HepG2 (cell line): ENCODE results near the gene LIM2. TPM values are rescaled to one million over a fixed set of nuclear protein-coding genes. Genes with fewer than 3 reads are reported as not detected.
A peak's percentile ranks its signal among the peaks of the same experiment; 100 is the strongest.

Experiments
- CEBPZ ChIP-seq: IDR thresholded peaks from 2 replicates; pipeline ENCODE4 v1.6.1; 2012; ENCODE audit warnings: low read length, improper control_type of control experiment
- DDIT3 ChIP-seq: sonication (generic); formaldehyde crosslinking; IDR thresholded peaks from 2 replicates; pipeline ENCODE4 v1.4.0; 2020; ENCODE audit warnings: mild to moderate bottlenecking, missing genetic modification reagents
- HNF1B ChIP-seq: sonication (generic); formaldehyde crosslinking; IDR thresholded peaks from 2 replicates; pipeline ENCODE4 v1.5.1; 2020; ENCODE audit warnings: mild to moderate bottlenecking, moderate library complexity, missing genetic modification reagents
- MED13 ChIP-seq: sonication (generic); formaldehyde crosslinking; IDR thresholded peaks from 2 replicates; pipeline ENCODE4 v1.5.0; 2020; ENCODE audit warnings: missing genetic modification reagents
- NR3C1 ChIP-seq: sonication (generic); formaldehyde crosslinking; IDR thresholded peaks from 2 replicates; pipeline ENCODE4 v1.4.0; 2020; ENCODE audit warnings: missing genetic modification reagents
- POLR2A ChIP-seq, 2 experiments: IDR thresholded peaks; 2 replicates each; pipeline ENCODE4 v1.6.1; 2011; ENCODE audit warnings: low read depth in 2 of 2, low read length in 2 of 2, mild to moderate bottlenecking in 1 of 2, moderate library complexity in 1 of 2; ENCODE audit not compliant: insufficient read depth in 1 of 2
- REST ChIP-seq, 2 experiments: IDR thresholded peaks; 2 replicates each; pipeline ENCODE4 v1.6.1; 2011 to 2012; ENCODE audit warnings: low read length in 2 of 2, borderline replicate concordance in 1 of 2, low read depth in 1 of 2, mild to moderate bottlenecking in 1 of 2, moderate library complexity in 1 of 2
- RNF2 ChIP-seq: fragments of 450-650 bp; conservative IDR thresholded peaks from 2 replicates; pipeline ENCODE4 v1.6.1; 2016; ENCODE audit warnings: low read depth
- SIN3B ChIP-seq: fragments of 150-350 bp; IDR thresholded peaks from 2 replicates; pipeline ENCODE4 v1.6.1; 2014; ENCODE audit warnings: low read length
- SP2 ChIP-seq: sonication (generic); formaldehyde crosslinking; IDR thresholded peaks from 2 replicates; pipeline ENCODE4 v1.5.1; 2020; ENCODE audit warnings: mild to moderate bottlenecking, missing genetic modification reagents
- STAT5B ChIP-seq: sonication (generic); formaldehyde crosslinking; IDR thresholded peaks from 2 replicates; pipeline ENCODE4 v1.4.0; 2020; ENCODE audit warnings: missing genetic modification reagents
- TAF1 ChIP-seq: sonication (generic); formaldehyde crosslinking; IDR thresholded peaks from 2 replicates; pipeline ENCODE4 v1.4.0; 2020; ENCODE audit warnings: missing genetic modification reagents
- ZMYM4 ChIP-seq: sonication (generic); formaldehyde crosslinking; IDR thresholded peaks from 2 replicates; pipeline ENCODE4 v1.8.1; 2023; ENCODE audit warnings: mild to moderate bottlenecking, missing genetic modification reagents
- ZXDC ChIP-seq: sonication (generic); formaldehyde crosslinking; IDR thresholded peaks from 2 replicates; pipeline ENCODE4 v1.5.0; 2020; ENCODE audit warnings: mild to moderate bottlenecking, missing genetic modification reagents
- polyA plus RNA-seq, 8 experiments: library from polyadenylated mRNA; depleted of rRNA in 3 of 8; stranded (reverse) in 7 of 8; unstranded in 1 of 8; fragments of >200 nt; fragmentation: Illumina TruSeq in 4 of 8; extraction: Trizol in 4 of 8; gene quantifications; 2 replicates each; pipeline versions ENCODE4 v1.2.1 to v1.2.3, GENCODE V29; 2011 to 2016; ENCODE audit warnings: low read depth in 4 of 8, missing spikeins in 1 of 8, mixed read lengths in 1 of 8; ENCODE audit not compliant: insufficient read depth in 1 of 8
- total RNA-seq, 5 experiments: library from RNA; depleted of rRNA; stranded (reverse); fragments of >200 nt; fragmentation: Illumina TruSeq; extraction: Trizol; gene quantifications; 2 replicates each; pipeline ENCODE4 v1.2.3, GENCODE V29; 2016; ENCODE audit warnings: low read depth in 1 of 5
- TF ChIP-seq, protein P1 (sequence below): IDR thresholded peaks from 2 replicates; pipeline ENCODE4 v1.6.1; 2016; ENCODE audit warnings: missing biosample characterization, missing genetic modification reagents, low read depth

The LIM2 gene
- total and polyA plus RNA-seq, 2 of the 13 experiments (the other 11 are each of a cell fraction or from before 2014, with no cell fraction given): 1.3 TPM; not detected in 1

DNA sequence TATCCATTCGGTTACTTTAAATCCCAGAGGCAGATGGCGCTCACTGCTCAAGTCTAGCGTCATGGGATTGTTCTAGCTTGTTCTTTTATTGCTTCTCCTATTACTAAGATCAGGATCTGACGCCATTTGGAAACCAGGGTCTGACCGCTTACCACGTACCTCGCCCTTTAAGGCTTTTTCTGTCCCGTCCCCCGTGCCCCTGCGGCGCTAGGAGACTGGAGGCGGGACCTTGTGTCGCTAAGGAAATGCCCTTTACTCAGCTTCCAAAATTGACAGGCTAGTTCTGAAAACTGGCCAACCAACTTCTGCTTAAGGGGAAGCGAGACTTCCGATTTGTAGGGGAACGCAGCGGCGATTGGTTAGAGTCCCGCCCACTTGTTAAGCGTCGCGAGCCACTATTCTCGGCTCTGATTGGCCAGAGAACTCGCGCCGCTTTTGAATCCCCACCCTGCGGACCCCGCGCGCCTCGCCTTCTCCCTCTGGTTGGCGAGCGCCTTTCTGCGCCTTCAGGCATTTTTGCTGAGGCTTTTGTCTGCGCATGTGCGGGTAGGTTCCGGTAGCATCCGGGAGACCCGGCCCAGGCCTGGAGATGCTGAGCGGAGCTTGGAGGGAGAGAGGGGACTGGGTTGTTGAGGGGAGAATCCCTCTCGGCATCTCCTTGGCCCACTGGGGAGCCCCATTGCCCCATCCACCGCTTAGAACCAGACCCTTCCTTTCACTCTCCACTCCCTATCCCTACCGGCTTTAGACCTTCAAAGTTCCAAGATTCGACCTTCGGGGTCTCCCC, 6.5 kb upstream of the LIM2 start (continued):
- TF ChIP-seq ZXDC (CRISPR knock-in tag) (no peak), SIN3B (peak; percentile 94), HNF1B (CRISPR knock-in tag) (peak; percentile 59; the same call in 1 of the 2 replicates), SP2 (CRISPR knock-in tag) (peak; percentile 95), POLR2A (IDR thresholded peaks at IDR 0.05; ENCODE audit: insufficient read depth in 1 of 2, low read depth in 2 of 2, low read length in 2 of 2) (peak in 1 of 2 experiments; percentile 60; a peak in 2 of 4 replicates), TAF1 (CRISPR knock-in tag) (peak; percentile 42), REST (IDR thresholded peaks at IDR 0.05; ENCODE audit: borderline replicate concordance in 1 of 2, low read depth in 1 of 2, low read length in 2 of 2) (0 out of 4 replicates have a peak, but pooled peaks of 1 of the 2 experiments have one; percentile 10), MED13 (CRISPR knock-in tag) (no peak), STAT5B (CRISPR knock-in tag) (no peak), CEBPZ (no peak; the same call in 1 of the 2 replicates), NR3C1 (CRISPR knock-in tag) (no peak), ZMYM4 (CRISPR knock-in tag) (peak; percentile 84; the same call in 1 of the 2 replicates), RNF2 (peak; percentile 84), DDIT3 (CRISPR knock-in tag) (no peak)
- TF ChIP-seq, protein P1, sequence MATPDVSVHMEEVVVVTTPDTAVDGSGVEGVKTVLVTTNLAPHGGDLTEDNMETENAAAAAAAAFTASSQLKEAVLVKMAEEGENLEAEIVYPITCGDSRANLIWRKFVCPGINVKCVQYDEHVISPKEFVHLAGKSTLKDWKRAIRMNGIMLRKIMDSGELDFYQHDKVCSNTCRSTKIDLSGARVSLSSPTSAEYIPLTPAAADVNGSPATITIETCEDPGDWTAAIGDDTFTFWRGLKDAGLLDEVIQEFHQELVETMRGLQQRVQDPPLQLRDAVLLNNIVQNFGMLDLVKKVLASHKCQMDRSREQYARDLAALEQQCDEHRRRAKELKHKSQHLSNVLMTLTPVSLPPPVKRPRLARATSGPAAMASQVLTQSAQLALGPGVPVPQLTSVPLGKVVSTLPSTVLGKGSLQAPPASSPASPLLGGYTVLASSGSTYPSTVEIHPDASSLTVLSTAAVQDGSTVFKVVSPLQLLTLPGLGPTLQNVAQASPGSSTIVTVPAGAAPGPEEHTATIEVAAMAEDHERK: no peak
